Measurements from ENCODE around the gene DMRTB1.

The DMRTB1 gene

GRCh38 chr1:53485478-53486394, 26.5 kb downstream of the DMRTB1 start (continued):
- TF ChIP-seq, protein P1, sequence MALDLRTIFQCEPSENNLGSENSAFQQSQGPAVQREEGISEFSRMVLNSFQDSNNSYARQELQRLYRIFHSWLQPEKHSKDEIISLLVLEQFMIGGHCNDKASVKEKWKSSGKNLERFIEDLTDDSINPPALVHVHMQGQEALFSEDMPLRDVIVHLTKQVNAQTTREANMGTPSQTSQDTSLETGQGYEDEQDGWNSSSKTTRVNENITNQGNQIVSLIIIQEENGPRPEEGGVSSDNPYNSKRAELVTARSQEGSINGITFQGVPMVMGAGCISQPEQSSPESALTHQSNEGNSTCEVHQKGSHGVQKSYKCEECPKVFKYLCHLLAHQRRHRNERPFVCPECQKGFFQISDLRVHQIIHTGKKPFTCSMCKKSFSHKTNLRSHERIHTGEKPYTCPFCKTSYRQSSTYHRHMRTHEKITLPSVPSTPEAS (tag by site-specific recombination; IDR thresholded peaks at IDR 0.05) = no peak
- TF ChIP-seq BCL11B (tag by site-specific recombination; IDR thresholded peaks at IDR 0.05; ENCODE audit: low read depth) = no peak
- peak; percentile 93 for TF ChIP-seq ZNF654 (tag by site-specific recombination; IDR thresholded peaks at IDR 0.05; ENCODE audit: low read depth)
- TF ChIP-seq ZNF112 (tag by site-specific recombination; IDR thresholded peaks at IDR 0.05) = no peak
- TF ChIP-seq ZNF626 (tag by site-specific recombination; IDR thresholded peaks at IDR 0.05) = no peak
- TF ChIP-seq ZNF473 (tag by site-specific recombination; IDR thresholded peaks at IDR 0.05) = no peak
- no peak for TF ChIP-seq ZNF529 (tag by site-specific recombination; IDR thresholded peaks at IDR 0.05; ENCODE audit: insufficient replicate concordance)
- no peak for TF ChIP-seq ZNF670 (tag by site-specific recombination; IDR thresholded peaks at IDR 0.05; ENCODE audit: low read depth)
- TF ChIP-seq YY2 (tag by site-specific recombination; IDR thresholded peaks at IDR 0.05) = no peak
- no peak for TF ChIP-seq ZNF571 (tag by site-specific recombination; IDR thresholded peaks at IDR 0.05)
- no peak for TF ChIP-seq SALL2 (tag by site-specific recombination; IDR thresholded peaks at IDR 0.05; ENCODE audit: borderline replicate concordance)
- TF ChIP-seq ZNF549 (tag by site-specific recombination; IDR thresholded peaks at IDR 0.05) = no peak
- TF ChIP-seq, protein P2, sequence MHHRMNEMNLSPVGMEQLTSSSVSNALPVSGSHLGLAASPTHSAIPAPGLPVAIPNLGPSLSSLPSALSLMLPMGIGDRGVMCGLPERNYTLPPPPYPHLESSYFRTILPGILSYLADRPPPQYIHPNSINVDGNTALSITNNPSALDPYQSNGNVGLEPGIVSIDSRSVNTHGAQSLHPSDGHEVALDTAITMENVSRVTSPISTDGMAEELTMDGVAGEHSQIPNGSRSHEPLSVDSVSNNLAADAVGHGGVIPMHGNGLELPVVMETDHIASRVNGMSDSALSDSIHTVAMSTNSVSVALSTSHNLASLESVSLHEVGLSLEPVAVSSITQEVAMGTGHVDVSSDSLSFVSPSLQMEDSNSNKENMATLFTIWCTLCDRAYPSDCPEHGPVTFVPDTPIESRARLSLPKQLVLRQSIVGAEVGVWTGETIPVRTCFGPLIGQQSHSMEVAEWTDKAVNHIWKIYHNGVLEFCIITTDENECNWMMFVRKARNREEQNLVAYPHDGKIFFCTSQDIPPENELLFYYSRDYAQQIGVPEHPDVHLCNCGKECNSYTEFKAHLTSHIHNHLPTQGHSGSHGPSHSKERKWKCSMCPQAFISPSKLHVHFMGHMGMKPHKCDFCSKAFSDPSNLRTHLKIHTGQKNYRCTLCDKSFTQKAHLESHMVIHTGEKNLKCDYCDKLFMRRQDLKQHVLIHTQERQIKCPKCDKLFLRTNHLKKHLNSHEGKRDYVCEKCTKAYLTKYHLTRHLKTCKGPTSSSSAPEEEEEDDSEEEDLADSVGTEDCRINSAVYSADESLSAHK (tag by site-specific recombination; IDR thresholded peaks at IDR 0.05) = no peak
- peak; percentile 60; the same call in 1 of the 2 replicates for TF ChIP-seq ZNF660 (tag by site-specific recombination; IDR thresholded peaks at IDR 0.05)
- TF ChIP-seq ZNF366 (tag by site-specific recombination; conservative IDR thresholded peaks at IDR 0.05) = no peak
- no peak for TF ChIP-seq ZNF133 (tag by site-specific recombination; IDR thresholded peaks at IDR 0.05)
- TF ChIP-seq ZNF513 (tag by site-specific recombination; IDR thresholded peaks at IDR 0.05) = no peak
- 0 out of 2 replicates have a peak, but pooled peaks have one; percentile 27 for TF ChIP-seq ZEB2 (tag by site-specific recombination; IDR thresholded peaks at IDR 0.05)
- TF ChIP-seq, protein P3, sequence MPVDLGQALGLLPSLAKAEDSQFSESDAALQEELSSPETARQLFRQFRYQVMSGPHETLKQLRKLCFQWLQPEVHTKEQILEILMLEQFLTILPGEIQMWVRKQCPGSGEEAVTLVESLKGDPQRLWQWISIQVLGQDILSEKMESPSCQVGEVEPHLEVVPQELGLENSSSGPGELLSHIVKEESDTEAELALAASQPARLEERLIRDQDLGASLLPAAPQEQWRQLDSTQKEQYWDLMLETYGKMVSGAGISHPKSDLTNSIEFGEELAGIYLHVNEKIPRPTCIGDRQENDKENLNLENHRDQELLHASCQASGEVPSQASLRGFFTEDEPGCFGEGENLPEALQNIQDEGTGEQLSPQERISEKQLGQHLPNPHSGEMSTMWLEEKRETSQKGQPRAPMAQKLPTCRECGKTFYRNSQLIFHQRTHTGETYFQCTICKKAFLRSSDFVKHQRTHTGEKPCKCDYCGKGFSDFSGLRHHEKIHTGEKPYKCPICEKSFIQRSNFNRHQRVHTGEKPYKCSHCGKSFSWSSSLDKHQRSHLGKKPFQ (tag by site-specific recombination; IDR thresholded peaks at IDR 0.05) = no peak
- no peak for TF ChIP-seq ZNF544 (tag by site-specific recombination; IDR thresholded peaks at IDR 0.05)
- TF ChIP-seq ZBTB17 (tag by site-specific recombination; IDR thresholded peaks at IDR 0.05) = peak; percentile 51
- 0 out of 2 replicates have a peak, but pooled peaks have one; percentile 19 for TF ChIP-seq ZBTB20 (tag by site-specific recombination; IDR thresholded peaks at IDR 0.05)
- no peak for TF ChIP-seq ZBTB48 (tag by site-specific recombination; IDR thresholded peaks at IDR 0.05)
- TF ChIP-seq, protein P4, sequence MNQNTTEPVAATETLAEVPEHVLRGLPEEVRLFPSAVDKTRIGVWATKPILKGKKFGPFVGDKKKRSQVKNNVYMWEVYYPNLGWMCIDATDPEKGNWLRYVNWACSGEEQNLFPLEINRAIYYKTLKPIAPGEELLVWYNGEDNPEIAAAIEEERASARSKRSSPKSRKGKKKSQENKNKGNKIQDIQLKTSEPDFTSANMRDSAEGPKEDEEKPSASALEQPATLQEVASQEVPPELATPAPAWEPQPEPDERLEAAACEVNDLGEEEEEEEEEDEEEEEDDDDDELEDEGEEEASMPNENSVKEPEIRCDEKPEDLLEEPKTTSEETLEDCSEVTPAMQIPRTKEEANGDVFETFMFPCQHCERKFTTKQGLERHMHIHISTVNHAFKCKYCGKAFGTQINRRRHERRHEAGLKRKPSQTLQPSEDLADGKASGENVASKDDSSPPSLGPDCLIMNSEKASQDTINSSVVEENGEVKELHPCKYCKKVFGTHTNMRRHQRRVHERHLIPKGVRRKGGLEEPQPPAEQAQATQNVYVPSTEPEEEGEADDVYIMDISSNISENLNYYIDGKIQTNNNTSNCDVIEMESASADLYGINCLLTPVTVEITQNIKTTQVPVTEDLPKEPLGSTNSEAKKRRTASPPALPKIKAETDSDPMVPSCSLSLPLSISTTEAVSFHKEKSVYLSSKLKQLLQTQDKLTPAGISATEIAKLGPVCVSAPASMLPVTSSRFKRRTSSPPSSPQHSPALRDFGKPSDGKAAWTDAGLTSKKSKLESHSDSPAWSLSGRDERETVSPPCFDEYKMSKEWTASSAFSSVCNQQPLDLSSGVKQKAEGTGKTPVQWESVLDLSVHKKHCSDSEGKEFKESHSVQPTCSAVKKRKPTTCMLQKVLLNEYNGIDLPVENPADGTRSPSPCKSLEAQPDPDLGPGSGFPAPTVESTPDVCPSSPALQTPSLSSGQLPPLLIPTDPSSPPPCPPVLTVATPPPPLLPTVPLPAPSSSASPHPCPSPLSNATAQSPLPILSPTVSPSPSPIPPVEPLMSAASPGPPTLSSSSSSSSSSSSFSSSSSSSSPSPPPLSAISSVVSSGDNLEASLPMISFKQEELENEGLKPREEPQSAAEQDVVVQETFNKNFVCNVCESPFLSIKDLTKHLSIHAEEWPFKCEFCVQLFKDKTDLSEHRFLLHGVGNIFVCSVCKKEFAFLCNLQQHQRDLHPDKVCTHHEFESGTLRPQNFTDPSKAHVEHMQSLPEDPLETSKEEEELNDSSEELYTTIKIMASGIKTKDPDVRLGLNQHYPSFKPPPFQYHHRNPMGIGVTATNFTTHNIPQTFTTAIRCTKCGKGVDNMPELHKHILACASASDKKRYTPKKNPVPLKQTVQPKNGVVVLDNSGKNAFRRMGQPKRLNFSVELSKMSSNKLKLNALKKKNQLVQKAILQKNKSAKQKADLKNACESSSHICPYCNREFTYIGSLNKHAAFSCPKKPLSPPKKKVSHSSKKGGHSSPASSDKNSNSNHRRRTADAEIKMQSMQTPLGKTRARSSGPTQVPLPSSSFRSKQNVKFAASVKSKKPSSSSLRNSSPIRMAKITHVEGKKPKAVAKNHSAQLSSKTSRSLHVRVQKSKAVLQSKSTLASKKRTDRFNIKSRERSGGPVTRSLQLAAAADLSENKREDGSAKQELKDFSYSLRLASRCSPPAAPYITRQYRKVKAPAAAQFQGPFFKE (tag by site-specific recombination; IDR thresholded peaks at IDR 0.05; ENCODE audit: borderline replicate concordance) = no peak
- TF ChIP-seq ZBTB1 (tag by site-specific recombination; IDR thresholded peaks at IDR 0.05) = no peak
- TF ChIP-seq ZNF239 (tag by site-specific recombination; IDR thresholded peaks at IDR 0.05) = no peak
- no peak for TF ChIP-seq ZNF416 (tag by site-specific recombination; IDR thresholded peaks at IDR 0.05)
- no peak for TF ChIP-seq ZNF558 (tag by site-specific recombination; IDR thresholded peaks at IDR 0.05)
